ENCODE data around the gene PKNOX2. TPM values are rescaled to one million over a fixed set of nuclear protein-coding genes. Genes with fewer than 3 reads are reported as not detected.

The PKNOX2 gene
- total RNA-seq, 1 experiment from 2014 or later = 3.7 TPM

DNA sequence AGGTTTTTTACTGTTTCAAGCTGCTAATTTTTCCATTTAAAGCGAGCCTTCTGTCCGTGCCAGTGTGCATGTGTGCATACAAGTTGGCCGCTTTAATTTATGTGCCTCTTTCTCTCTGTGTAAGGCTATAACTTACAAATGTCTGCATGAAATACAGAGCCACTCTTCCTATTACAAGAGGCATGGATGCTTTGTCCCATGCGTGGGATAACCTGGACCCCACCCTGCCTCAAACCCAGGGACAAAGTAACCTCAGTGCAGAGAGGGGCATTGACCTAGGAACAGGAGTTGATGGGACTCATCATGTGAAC is 28.8 kb downstream of the PKNOX2 start:
- Mint-ChIP-seq H3K36me3 (0 out of 2 replicates have a peak, but pooled peaks cover 2% of the 10 kb centered on the region), H3K27ac (no peak overlapping the region), H3K9me3 (peaks cover 12% of the 10 kb centered on the region), H3K4me1 (peaks cover 24% of the 10 kb centered on the region), H3K4me3 (no peak overlapping the region), H3K27me3 (ENCODE audit: low read depth) (no peaks in the 10 kb centered on the region; the same call in none of the 2 replicates)
- POLR2A ChIA-PET = no interaction called here
- CTCF ChIA-PET = no interaction called here
- ATAC-seq (no peak), DNase-seq (ENCODE audit: low spot score) (no peak)
- TF ChIP-seq E2F4 (CRISPR knock-in tag; IDR thresholded peaks at IDR 0.05; ENCODE audit: borderline replicate concordance, low read depth) (no peak), CTCF (IDR thresholded peaks at IDR 0.05) (no peak), MXD4 (CRISPR knock-in tag; IDR thresholded peaks at IDR 0.05; ENCODE audit: borderline replicate concordance) (no peak), ESRRA (CRISPR knock-in tag; IDR thresholded peaks at IDR 0.05; ENCODE audit: borderline replicate concordance) (no peak), RORB (CRISPR knock-in tag; IDR thresholded peaks at IDR 0.05) (no peak), KAT7 (CRISPR knock-in tag; IDR thresholded peaks at IDR 0.05; ENCODE audit: borderline replicate concordance) (no peak)
- TF ChIP-seq, protein P1, sequence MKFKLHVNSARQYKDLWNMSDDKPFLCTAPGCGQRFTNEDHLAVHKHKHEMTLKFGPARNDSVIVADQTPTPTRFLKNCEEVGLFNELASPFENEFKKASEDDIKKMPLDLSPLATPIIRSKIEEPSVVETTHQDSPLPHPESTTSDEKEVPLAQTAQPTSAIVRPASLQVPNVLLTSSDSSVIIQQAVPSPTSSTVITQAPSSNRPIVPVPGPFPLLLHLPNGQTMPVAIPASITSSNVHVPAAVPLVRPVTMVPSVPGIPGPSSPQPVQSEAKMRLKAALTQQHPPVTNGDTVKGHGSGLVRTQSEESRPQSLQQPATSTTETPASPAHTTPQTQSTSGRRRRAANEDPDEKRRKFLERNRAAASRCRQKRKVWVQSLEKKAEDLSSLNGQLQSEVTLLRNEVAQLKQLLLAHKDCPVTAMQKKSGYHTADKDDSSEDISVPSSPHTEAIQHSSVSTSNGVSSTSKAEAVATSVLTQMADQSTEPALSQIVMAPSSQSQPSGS (CRISPR knock-in tag; IDR thresholded peaks at IDR 0.05; ENCODE audit: borderline replicate concordance, low read depth) = no peak

GRCh38 chr11:125193841-125194240 is 29.3 kb downstream of the PKNOX2 start:
- H3K27ac Mint-ChIP-seq = no peak overlapping the region
- H3K36me3 Mint-ChIP-seq = 0 out of 2 replicates have a peak, but pooled peaks cover 2% of the 10 kb centered on the region
- no peaks in the 10 kb centered on the region; the same call in none of the 2 replicates for H3K27me3 Mint-ChIP-seq (ENCODE audit: low read depth)
- POLR2A ChIA-PET = no interaction called here
- H3K9me3 Mint-ChIP-seq = peaks cover 12% of the 10 kb centered on the region
- ATAC-seq (no peak), DNase-seq (ENCODE audit: low spot score) (no peak)
- CTCF ChIA-PET = no interaction called here
- H3K4me1 Mint-ChIP-seq = peaks cover 24% of the 10 kb centered on the region
- no peak overlapping the region for H3K4me3 Mint-ChIP-seq
- TF ChIP-seq ESRRA (CRISPR knock-in tag; IDR thresholded peaks at IDR 0.05; ENCODE audit: borderline replicate concordance) (no peak), MYBL2 (CRISPR knock-in tag; IDR thresholded peaks at IDR 0.05) (no peak), TP53 (CRISPR knock-in tag; IDR thresholded peaks at IDR 0.05) (no peak), PRDM15 (CRISPR knock-in tag; IDR thresholded peaks at IDR 0.05) (no peak), NFYB (CRISPR knock-in tag; conservative IDR thresholded peaks at IDR 0.05; ENCODE audit: low read depth) (no peak), FOXP1 (CRISPR knock-in tag; IDR thresholded peaks at IDR 0.05; ENCODE audit: borderline replicate concordance) (no peak), ZNF416 (CRISPR knock-in tag; IDR thresholded peaks at IDR 0.05) (no peak), GRHL2 (CRISPR knock-in tag; IDR thresholded peaks at IDR 0.05; ENCODE audit: insufficient replicate concordance, severe bottlenecking) (no peak), ZNF396 (CRISPR knock-in tag; IDR thresholded peaks at IDR 0.05; ENCODE audit: borderline replicate concordance) (no peak), MXD4 (CRISPR knock-in tag; IDR thresholded peaks at IDR 0.05; ENCODE audit: borderline replicate concordance) (no peak), ZBTB43 (CRISPR knock-in tag; IDR thresholded peaks at IDR 0.05) (no peak)
- TF ChIP-seq, protein P2, sequence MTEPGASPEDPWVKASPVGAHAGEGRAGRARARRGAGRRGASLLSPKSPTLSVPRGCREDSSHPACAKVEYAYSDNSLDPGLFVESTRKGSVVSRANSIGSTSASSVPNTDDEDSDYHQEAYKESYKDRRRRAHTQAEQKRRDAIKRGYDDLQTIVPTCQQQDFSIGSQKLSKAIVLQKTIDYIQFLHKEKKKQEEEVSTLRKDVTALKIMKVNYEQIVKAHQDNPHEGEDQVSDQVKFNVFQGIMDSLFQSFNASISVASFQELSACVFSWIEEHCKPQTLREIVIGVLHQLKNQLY (CRISPR knock-in tag; IDR thresholded peaks at IDR 0.05) = no peak
- TF ChIP-seq, protein P3, sequence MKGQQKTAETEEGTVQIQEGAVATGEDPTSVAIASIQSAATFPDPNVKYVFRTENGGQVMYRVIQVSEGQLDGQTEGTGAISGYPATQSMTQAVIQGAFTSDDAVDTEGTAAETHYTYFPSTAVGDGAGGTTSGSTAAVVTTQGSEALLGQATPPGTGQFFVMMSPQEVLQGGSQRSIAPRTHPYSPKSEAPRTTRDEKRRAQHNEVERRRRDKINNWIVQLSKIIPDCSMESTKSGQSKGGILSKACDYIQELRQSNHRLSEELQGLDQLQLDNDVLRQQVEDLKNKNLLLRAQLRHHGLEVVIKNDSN (CRISPR knock-in tag; IDR thresholded peaks at IDR 0.05) = no peak
- TF ChIP-seq, protein P4, sequence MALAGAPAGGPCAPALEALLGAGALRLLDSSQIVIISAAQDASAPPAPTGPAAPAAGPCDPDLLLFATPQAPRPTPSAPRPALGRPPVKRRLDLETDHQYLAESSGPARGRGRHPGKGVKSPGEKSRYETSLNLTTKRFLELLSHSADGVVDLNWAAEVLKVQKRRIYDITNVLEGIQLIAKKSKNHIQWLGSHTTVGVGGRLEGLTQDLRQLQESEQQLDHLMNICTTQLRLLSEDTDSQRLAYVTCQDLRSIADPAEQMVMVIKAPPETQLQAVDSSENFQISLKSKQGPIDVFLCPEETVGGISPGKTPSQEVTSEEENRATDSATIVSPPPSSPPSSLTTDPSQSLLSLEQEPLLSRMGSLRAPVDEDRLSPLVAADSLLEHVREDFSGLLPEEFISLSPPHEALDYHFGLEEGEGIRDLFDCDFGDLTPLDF (CRISPR knock-in tag; IDR thresholded peaks at IDR 0.05) = no peak
- TF ChIP-seq, protein P5, sequence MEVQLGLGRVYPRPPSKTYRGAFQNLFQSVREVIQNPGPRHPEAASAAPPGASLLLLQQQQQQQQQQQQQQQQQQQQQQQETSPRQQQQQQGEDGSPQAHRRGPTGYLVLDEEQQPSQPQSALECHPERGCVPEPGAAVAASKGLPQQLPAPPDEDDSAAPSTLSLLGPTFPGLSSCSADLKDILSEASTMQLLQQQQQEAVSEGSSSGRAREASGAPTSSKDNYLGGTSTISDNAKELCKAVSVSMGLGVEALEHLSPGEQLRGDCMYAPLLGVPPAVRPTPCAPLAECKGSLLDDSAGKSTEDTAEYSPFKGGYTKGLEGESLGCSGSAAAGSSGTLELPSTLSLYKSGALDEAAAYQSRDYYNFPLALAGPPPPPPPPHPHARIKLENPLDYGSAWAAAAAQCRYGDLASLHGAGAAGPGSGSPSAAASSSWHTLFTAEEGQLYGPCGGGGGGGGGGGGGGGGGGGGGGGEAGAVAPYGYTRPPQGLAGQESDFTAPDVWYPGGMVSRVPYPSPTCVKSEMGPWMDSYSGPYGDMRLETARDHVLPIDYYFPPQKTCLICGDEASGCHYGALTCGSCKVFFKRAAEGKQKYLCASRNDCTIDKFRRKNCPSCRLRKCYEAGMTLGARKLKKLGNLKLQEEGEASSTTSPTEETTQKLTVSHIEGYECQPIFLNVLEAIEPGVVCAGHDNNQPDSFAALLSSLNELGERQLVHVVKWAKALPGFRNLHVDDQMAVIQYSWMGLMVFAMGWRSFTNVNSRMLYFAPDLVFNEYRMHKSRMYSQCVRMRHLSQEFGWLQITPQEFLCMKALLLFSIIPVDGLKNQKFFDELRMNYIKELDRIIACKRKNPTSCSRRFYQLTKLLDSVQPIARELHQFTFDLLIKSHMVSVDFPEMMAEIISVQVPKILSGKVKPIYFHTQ (CRISPR knock-in tag; IDR thresholded peaks at IDR 0.05) = no peak

Data from WTC11 (cell line).